GM18502 (cell line): Measurements from ENCODE around the gene ALOX12B.

Experiments used
- ATAC-seq: cut with Tn5 transposase; IDR thresholded peaks from one replicate; pipeline ENCODE4 v1.9.1; 2021; ENCODE audit warnings: mild to moderate bottlenecking; ENCODE audit not compliant: unreplicated experiment, poor library complexity

ALOX12B gene

GRCh38 chr17:8087075-8087951, at the start of gene ALOX12B:
ALOX12B (minus strand) TSS chr17:8087716; CDS start chr17:8087442, 274 bp downstream.
- no peak for ATAC-seq

GRCh38 chr17:8133941-8134340, 46.4 kb upstream of the ALOX12B start:
- no peak for ATAC-seq

- ATAC-seq: no peak
Observed at GRCh38 chr17:8133399-8133798, 45.9 kb upstream of the ALOX12B start.

- no peak for ATAC-seq
Observed at GRCh38 chr17:8131844-8132441, 44.4 kb upstream of the ALOX12B start.

GRCh38 chr17:8128125-8128784, 40.7 kb upstream of the ALOX12B start:
- ATAC-seq: no peak

GRCh38 chr17:8126491-8127066, 39.1 kb upstream of the ALOX12B start:
- peak; percentile 37 for ATAC-seq

DNA sequence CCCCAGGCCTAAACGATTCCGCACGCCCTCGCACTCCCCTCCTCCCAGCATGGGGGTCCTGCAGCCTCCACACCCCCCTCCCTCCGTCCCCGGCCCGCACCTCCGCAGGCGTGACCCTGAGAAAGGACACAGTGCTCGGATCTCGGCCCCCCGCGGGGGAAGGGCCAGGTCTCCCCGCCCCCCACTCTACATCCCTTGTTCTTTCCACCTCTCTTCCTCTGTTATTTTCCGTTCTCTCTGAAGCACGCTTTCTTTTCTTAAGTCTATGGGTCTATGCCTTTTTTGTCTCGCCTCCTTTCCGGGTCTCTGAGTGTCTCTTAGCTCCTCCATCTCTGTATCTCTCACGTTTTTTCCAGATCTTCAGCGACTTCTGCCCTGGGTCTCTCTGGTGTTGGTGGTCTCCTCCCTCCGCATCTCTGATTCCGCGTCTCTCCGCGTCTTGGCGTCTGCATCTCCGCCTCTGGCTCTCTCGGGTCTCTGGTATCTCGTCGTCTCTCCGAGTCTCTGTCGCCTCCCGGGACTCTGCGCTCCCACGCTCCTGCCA, 38.5 kb upstream of the ALOX12B start:
- peak; percentile 0 for ATAC-seq

DNA sequence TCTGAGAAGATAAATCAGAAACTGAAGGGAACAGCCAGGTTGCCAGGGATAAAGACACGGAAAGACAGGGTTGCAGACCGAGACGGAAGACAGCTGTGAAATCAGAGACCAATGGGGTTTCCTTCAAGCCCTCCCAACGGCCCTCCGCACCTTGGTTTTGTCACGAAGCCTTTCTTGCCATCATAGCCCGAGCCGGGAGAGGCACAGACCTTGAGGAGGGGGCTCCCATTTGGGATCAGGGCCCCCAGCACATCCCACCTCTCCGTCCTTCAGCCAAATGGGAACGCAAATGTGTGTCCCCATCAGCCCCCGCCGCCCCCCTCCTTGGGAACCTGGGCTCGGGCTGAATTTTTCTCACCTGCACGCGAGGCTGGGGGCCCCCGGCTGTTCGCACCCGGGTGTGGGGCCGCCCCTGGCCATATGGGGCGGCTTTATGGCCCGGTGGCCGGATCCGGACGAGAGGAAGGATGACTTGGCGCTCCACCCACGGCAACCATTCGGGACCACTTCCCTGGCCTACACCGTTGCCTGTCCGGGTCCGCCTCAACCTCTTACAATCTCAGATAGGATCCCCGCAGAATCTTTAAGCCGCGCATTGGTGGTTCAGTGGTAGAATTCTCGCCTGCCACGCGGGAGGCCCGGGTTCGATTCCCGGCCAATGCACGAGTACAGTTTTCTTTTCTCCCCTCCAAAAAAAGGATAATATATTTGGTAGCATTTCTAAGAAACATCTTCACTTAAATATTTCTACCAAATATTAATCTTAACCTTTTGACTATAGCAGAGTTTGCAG, 37.8 kb upstream of the ALOX12B start:
- no peak for ATAC-seq

DNA sequence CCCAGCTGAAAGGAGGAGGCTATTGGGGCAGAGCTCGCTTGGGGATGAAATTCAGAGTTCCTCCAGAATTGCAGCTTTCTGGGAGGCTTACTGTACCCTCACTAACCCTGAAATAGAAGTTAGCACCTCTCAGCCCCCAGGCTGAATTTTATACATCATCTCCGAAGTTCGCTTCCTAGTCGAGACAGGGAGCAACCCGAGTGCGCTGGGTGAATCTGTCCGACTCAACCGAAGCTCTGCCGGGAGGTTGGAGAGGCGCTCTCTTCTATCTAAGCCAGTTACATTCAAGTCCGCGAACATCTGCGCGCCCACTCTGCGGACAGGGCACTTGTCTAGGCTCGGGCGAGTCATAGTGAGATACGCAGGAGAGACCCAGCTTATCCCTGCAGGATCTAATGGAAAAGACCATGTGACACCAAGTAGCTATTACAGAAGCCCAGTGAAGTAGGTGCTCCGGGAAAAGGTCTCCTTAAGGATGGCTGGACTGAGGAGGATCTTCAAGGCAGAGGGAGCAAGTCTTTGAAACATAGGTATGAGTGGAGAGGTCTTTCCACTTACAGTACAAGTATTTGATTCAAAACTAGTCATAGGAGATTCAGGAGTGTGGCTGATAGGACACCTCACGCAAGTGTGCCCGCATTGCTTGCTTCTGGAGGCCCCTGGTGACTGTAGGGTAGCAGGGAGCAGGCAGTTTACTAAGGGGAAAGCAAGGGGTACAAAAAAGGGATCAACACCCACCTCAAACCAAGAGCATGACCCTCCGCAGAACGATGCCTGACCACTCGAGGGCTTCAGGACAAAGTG, 37.0 kb upstream of the ALOX12B start:
- ATAC-seq: no peak

DNA sequence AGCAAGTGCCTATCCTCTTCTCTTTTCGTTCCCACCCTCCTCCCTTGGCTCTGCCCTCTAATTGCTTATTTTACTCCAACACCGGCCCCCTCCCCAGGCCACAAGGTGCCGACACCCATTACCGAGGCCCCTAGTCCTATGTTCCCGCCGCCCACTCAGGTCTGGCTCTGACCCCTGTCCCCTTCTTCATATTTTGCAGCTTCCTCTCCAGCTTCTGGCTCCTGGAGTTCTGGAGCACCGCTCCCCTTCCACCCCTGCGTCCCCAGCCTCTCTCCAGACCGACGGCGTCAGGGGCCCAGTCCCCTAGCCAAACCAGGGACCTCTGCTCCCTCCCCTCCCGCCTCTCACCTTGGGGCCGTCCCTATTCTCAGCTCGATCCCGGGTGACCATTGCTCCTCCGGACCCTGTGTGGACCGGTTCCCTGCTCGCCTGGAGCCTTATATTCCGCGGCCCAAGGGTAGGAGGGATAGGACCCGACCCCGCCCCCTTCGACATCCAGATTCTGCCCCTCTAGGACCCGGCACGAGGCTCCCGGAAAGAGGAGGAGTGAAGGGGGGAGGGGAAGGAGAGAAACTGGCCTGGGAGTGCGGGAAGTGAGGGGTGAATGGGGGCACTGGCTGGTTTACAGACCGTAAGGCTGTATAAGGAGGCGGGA, 36.3 kb upstream of the ALOX12B start, which contains the start of gene HES7:
Gene HES7, minus strand, starts transcription at position 412 of the 655 bp plus-strand sequence. Its CDS starts 22 bp downstream, at position 390.
- ATAC-seq: no peak

GRCh38 chr17:8122924-8123694, 35.6 kb upstream of the ALOX12B start:
- ATAC-seq: no peak

DNA sequence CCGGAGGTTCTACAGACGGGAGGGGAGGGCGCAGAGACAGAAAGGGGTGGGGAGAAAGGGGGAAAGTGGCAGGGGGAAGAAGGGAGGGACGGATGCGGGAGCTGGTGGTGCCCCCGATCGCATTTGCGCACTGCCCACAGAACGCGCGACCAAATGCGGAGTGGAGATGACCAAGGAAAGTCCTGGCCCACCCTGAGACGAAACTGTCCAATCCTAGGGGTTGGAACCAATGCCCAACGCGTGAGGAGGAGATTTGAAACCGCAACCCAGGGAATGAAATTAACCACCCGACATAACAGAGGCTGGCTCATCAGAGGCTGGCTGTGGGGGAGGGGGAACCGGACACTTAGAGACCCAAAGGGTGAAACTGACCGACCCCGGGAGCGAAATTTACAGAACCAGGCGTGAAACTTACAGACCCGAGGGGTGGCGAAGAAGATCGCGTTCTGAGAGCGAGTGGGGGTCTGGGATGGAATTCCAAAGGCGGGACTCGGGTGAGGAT, 35.0 kb upstream of the ALOX12B start:
- no peak for ATAC-seq

DNA sequence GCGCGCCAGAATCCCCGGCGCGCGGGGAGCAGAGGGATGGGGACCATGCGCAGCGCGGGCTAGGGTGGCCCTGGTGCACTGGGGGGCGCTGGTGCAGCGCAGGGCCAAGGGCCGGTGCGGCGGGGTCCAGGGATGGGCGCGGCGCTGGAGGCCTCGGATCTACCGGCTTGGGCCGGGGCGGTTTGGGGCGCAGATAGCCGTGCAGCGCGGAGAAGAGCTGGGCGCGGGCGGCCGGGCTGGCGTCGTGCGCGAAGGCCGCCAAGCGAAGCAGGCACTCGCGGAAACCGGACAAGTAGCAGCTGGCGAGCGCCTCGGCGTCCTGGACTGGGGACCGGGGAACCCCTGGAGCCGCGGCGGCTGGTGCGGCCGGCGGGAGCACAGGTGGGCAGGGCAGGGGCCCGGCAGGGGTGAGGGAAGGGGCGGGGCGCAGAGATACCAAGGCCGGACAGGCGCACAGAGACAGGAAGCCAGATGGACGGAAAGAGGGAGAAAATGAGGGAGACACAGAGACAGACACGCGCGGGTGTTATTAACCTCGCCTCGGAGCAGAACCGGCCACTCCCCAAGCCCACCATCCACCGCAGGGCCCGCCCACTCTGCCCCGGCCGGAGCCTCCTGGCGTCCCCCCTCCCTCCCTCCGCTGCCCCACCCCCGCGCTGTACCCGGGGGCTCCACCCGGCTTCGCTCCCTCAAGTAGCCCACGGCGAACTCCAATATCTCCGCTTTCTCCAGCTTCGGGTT, 34.3 kb upstream of the ALOX12B start:
- ATAC-seq: no peak

- no peak for ATAC-seq
Observed at GRCh38 chr17:8121407-8121680, 33.8 kb upstream of the ALOX12B start.

- no peak for ATAC-seq
Observed at GRCh38 chr17:8120520-8121406, 33.2 kb upstream of the ALOX12B start.
